Smooth muscle cell (in vitro differentiated cells): Measurements from ENCODE around the gene NXPH1. TPM values are rescaled to one million over a fixed set of nuclear protein-coding genes. Genes with fewer than 3 reads are reported as not detected.

Experiments
- DNase-seq: peaks from one replicate; lab custom pipeline; 2025; ENCODE audit not compliant: unreplicated experiment; lab: John Stamatoyannopoulos, UW
- H2AFZ ChIP-seq: fragments of 200-600 bp; sonication (generic); 2 replicates; pipeline ENCODE4 v1.6.0; 2016; ENCODE audit warnings: antibody characterized with exemption, low read depth, mild to moderate bottlenecking
- H3F3A ChIP-seq: fragments of 200-600 bp; sonication (generic); 2 replicates; pipeline ENCODE4 v1.6.0; 2017; ENCODE audit warnings: antibody characterized with exemption, low read depth
- H3K27ac ChIP-seq: fragments of 200-600 bp; sonication (generic); 2 replicates; pipeline ENCODE4 v1.5.1; 2016; ENCODE audit warnings: low read depth, mild to moderate bottlenecking
- H3K27me3 ChIP-seq: fragments of 200-600 bp; sonication (generic); 2 replicates; pipeline ENCODE4 v1.6.1; 2016; ENCODE audit warnings: low read depth, mild to moderate bottlenecking
- H3K36me3 ChIP-seq: fragments of 200-600 bp; sonication (generic); 2 replicates; pipeline ENCODE4 v1.5.1; 2016; ENCODE audit warnings: low read depth
- H3K4me1 ChIP-seq: fragments of 200-600 bp; sonication (generic); 2 replicates; pipeline ENCODE4 v1.5.1; 2016; ENCODE audit warnings: low read depth
- H3K4me2 ChIP-seq: fragments of 200-600 bp; sonication (generic); 2 replicates; pipeline ENCODE4 v1.6.0; 2016; ENCODE audit warnings: mild to moderate bottlenecking
- H3K4me3 ChIP-seq: fragments of 200-600 bp; sonication (generic); 2 replicates; pipeline ENCODE4 v1.5.1; 2016; ENCODE audit warnings: mild to moderate bottlenecking
- H3K79me2 ChIP-seq: fragments of 200-600 bp; sonication (generic); 2 replicates; pipeline ENCODE4 v1.6.0; 2016; ENCODE audit warnings: low read depth, mild to moderate bottlenecking
- H3K9ac ChIP-seq: fragments of 200-600 bp; sonication (generic); 2 replicates; pipeline ENCODE4 v1.6.0; 2016; ENCODE audit warnings: low read depth
- H3K9me3 ChIP-seq: fragments of 200-600 bp; sonication (generic); replicated peaks from 2 replicates; pipeline ENCODE4 v1.5.1; 2016; ENCODE audit warnings: low read depth
- H4K20me1 ChIP-seq: fragments of 200-600 bp; sonication (generic); 2 replicates; pipeline ENCODE4 v1.6.0; 2016; ENCODE audit warnings: low read depth
- WGBS: methylation state at CpG from one replicate; pipeline ENCODE4 v1.1.7; 2016; ENCODE audit warnings: low lambda C conversion rate; 5-methylcytosine and 5-hydroxymethylcytosine counted together
- polyA plus RNA-seq: library from polyadenylated mRNA; unstranded; fragments of >200 nt; fragmentation: Nextera tagmentation; extraction: Ambion mirVana; gene quantifications from 2 replicates; pipeline ENCODE4 v1.2.1, GENCODE V29; 2016
- total RNA-seq: library from RNA; depleted of rRNA; stranded (reverse); fragments of >200 nt; gene quantifications from 2 replicates; pipeline ENCODE4 v1.2.3, GENCODE V29; 2014
- TF ChIP-seq, protein P1 (sequence below): fragments of 200-600 bp; sonication (generic); IDR thresholded peaks from 2 replicates; pipeline ENCODE4 v1.5.1; 2017; ENCODE audit warnings: borderline replicate concordance, mild to moderate bottlenecking, antibody characterized with exemption; ENCODE audit not compliant: insufficient read depth, poor library complexity, severe bottlenecking

The NXPH1 gene
- total and polyA plus RNA-seq, 2 experiments from 2014 or later = 0.43 to 2.7 TPM

DNA sequence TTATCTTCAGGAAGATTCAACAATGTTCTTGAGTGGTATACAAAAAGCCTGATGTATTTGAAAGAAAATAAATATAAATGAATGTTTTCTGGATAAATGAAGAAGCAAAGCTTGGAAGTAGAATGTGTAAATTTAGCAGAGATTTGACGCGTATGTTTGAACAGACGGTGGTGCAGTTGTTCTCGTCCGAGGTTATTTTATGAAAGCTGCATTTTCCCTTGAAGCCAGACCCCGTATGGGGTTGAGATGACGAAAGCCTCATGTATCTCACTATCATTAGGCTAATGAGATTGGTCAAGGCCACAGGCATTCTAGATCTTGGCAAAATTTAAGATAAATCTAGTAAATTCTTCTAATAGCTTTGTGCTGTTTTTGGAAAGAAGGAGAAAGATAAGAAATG is 195.2 kb downstream of the NXPH1 start:
- Histone ChIP-seq H3K27me3 (no peaks in the 10 kb centered on the region), H3K4me1 (no peaks in the 10 kb centered on the region), H3K79me2 (no peaks in the 10 kb centered on the region), H3K4me3 (no peak overlapping the region), H3K9me3 (no peaks in the 10 kb centered on the region), H3F3A (no peaks in the 10 kb centered on the region), H3K36me3 (no peaks in the 10 kb centered on the region), H3K4me2 (no peak overlapping the region), H3K9ac (no peak overlapping the region), H3K27ac (no peak overlapping the region), H2AFZ (no peak overlapping the region), H4K20me1 (no peaks in the 10 kb centered on the region)
- no peak for DNase-seq
- WGBS = 85% methylated on average over 7 of the region's 7 CpGs
- TF ChIP-seq, protein P1, sequence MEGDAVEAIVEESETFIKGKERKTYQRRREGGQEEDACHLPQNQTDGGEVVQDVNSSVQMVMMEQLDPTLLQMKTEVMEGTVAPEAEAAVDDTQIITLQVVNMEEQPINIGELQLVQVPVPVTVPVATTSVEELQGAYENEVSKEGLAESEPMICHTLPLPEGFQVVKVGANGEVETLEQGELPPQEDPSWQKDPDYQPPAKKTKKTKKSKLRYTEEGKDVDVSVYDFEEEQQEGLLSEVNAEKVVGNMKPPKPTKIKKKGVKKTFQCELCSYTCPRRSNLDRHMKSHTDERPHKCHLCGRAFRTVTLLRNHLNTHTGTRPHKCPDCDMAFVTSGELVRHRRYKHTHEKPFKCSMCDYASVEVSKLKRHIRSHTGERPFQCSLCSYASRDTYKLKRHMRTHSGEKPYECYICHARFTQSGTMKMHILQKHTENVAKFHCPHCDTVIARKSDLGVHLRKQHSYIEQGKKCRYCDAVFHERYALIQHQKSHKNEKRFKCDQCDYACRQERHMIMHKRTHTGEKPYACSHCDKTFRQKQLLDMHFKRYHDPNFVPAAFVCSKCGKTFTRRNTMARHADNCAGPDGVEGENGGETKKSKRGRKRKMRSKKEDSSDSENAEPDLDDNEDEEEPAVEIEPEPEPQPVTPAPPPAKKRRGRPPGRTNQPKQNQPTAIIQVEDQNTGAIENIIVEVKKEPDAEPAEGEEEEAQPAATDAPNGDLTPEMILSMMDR = no peak

DNA sequence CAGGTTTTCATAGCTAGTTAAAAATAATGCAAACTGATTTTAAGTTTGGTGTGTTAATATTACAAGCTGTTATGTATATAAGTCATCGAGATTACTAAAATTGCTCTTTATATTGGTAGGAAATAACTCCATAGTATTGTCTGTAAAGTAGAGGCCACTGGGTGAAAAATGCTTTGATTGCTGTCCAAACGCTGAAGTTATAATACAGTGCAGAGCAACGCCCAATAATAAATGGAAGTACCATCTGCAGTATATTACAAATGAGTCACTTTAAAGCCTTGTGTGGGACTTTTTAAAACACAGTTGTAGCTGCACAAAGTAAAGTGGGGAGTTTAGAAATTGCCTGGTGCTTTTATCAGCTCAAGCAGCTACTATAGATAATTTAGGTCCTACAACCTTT is 196.1 kb downstream of the NXPH1 start:
- WGBS = 75% methylated on average over 3 of the region's 3 CpGs
- H3K4me2 ChIP-seq = no peak overlapping the region

DNA sequence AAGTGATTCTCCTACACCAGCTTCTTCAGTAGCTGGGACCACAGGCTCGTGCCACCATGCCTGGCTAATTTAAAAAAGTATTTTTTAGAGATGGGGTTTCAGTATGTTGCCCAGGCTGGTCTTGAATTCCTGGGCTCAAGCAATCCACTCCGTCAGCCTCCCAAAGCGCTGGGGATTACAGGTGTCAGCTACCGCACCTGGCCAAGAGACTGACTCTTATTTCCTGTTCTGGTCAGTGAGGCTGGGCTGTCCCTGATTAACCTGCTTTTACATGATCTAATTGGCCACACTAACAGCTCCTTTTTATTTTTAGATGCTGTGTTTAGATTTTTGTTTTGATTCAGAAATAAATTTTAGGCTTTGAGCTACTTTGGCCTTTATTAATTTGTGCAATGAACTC is 203.9 kb downstream of the NXPH1 start:
- TF ChIP-seq, protein P1 = no peak
- 94% methylated on average over 4 of the region's 4 CpGs for WGBS
- no peak overlapping the region for H3K27ac ChIP-seq
- no peaks in the 10 kb centered on the region for H3K9me3 ChIP-seq
- no peaks in the 10 kb centered on the region for H3K36me3 ChIP-seq
- no peaks in the 10 kb centered on the region for H3K27me3 ChIP-seq
- H3K4me1 ChIP-seq = no peaks in the 10 kb centered on the region
- H2AFZ ChIP-seq = no peak overlapping the region
- H4K20me1 ChIP-seq = no peaks in the 10 kb centered on the region
- no peaks in the 10 kb centered on the region for H3F3A ChIP-seq
- H3K9ac ChIP-seq = no peak overlapping the region
- no peak for DNase-seq
- H3K4me3 ChIP-seq = no peak overlapping the region
- no peaks in the 10 kb centered on the region for H3K79me2 ChIP-seq
- H3K4me2 ChIP-seq = no peak overlapping the region

More for the DNA sequence above, 196.1 kb downstream of the NXPH1 start:
- no peaks in the 10 kb centered on the region for H3K4me1 ChIP-seq
- no peak overlapping the region for H3K9ac ChIP-seq
- no peak overlapping the region for H3K27ac ChIP-seq
- no peaks in the 10 kb centered on the region for H3K9me3 ChIP-seq
- no peaks in the 10 kb centered on the region for H4K20me1 ChIP-seq
- no peaks in the 10 kb centered on the region for H3K36me3 ChIP-seq
- no peaks in the 10 kb centered on the region for H3K27me3 ChIP-seq
- DNase-seq = no peak
- TF ChIP-seq, protein P1 = no peak
- H3K4me3 ChIP-seq = no peak overlapping the region
- H2AFZ ChIP-seq = no peak overlapping the region
- no peaks in the 10 kb centered on the region for H3K79me2 ChIP-seq
- no peaks in the 10 kb centered on the region for H3F3A ChIP-seq

DNA sequence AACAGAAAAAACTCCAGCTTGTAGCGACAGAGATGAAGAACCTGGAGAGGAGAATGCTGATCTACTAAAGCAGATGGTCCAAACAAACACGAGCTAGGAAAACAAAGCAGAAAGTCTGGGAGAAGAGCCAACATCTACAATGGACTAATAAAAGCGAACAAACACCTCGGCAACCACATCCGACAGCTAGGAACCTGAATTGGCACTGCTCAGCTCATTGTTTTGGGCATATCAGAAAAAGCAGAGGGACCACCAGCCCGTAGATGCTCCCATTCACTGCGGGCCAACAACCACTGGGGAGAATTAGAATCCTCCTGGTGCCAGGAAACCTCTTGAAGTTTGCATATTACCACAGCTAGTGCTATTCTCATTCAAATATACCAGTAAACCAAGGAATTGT is 204.7 kb downstream of the NXPH1 start:
- no peaks in the 10 kb centered on the region for H3K79me2 ChIP-seq
- no peaks in the 10 kb centered on the region for H3K9me3 ChIP-seq
- H4K20me1 ChIP-seq = no peaks in the 10 kb centered on the region
- H3K4me3 ChIP-seq = no peak overlapping the region
- H3K4me1 ChIP-seq = no peaks in the 10 kb centered on the region
- H3K27me3 ChIP-seq = no peaks in the 10 kb centered on the region
- H3F3A ChIP-seq = no peaks in the 10 kb centered on the region
- H3K9ac ChIP-seq = no peak overlapping the region
- DNase-seq = no peak
- H3K36me3 ChIP-seq = no peaks in the 10 kb centered on the region
- TF ChIP-seq, protein P1 = no peak
- WGBS = 83% methylated on average over 7 of the region's 7 CpGs
- no peak overlapping the region for H3K27ac ChIP-seq
- H3K4me2 ChIP-seq = no peak overlapping the region
- H2AFZ ChIP-seq = no peak overlapping the region
